GM23338 (cell line): ENCODE data around the gene SYNGR3. TPM values are rescaled to one million over a fixed set of nuclear protein-coding genes. Genes with fewer than 3 reads are reported as not detected.

Experiments used
- ATAC-seq: fragments of 200-7000 bp; cut with Tn5 transposase; 3 replicates; pipeline ENCODE4 v1.9.1; 2020
- DNase-seq: peaks from one replicate; pipeline ENCODE4 v3.0.0-alpha.2; 2015; ENCODE audit warnings: low spot score
- H2AFZ ChIP-seq: fragments of 200-600 bp; sonication (generic); 2 replicates; pipeline ENCODE4 v1.8.0; 2016; ENCODE audit warnings: antibody characterized with exemption, mild to moderate bottlenecking, moderate library complexity
- H3F3A ChIP-seq: fragments of 200-600 bp; sonication (generic); replicated peaks from 2 replicates; pipeline ENCODE4 v1.8.0; 2017; ENCODE audit warnings: antibody characterized with exemption, mixed run types, low read depth
- H3K27ac ChIP-seq: fragments of 200-600 bp; sonication (generic); 2 replicates; pipeline ENCODE4 v1.6.1; 2016; ENCODE audit warnings: low read depth
- H3K27me3 ChIP-seq: fragments of 200-600 bp; sonication (generic); 2 replicates; pipeline ENCODE4 v1.8.0; 2016; ENCODE audit warnings: mild to moderate bottlenecking, mixed run types, moderate library complexity; ENCODE audit not compliant: insufficient read depth
- H3K36me3 ChIP-seq: fragments of 200-600 bp; sonication (generic); 2 replicates; pipeline ENCODE4 v1.8.0; 2016; ENCODE audit warnings: mild to moderate bottlenecking; ENCODE audit not compliant: insufficient read depth
- H3K4me1 ChIP-seq: fragments of 200-600 bp; sonication (generic); 2 replicates; pipeline ENCODE4 v1.8.0; 2016; ENCODE audit warnings: mild to moderate bottlenecking, moderate library complexity; ENCODE audit not compliant: insufficient read depth
- H3K4me2 ChIP-seq: fragments of 200-600 bp; sonication (generic); 2 replicates; pipeline ENCODE4 v1.7.1; 2017; ENCODE audit warnings: mixed run types
- H3K4me3 ChIP-seq: fragments of 200-600 bp; sonication (generic); 2 replicates; pipeline ENCODE4 v1.6.1; 2016; ENCODE audit warnings: mixed run types
- H3K79me2 ChIP-seq: fragments of 200-600 bp; sonication (generic); replicated peaks from 2 replicates; pipeline ENCODE4 v1.8.0; 2017; ENCODE audit warnings: mild to moderate bottlenecking; ENCODE audit not compliant: insufficient read depth
- H3K9me2 ChIP-seq: fragments of 200-600 bp; sonication (generic); 2 replicates; pipeline ENCODE4 v1.8.0; 2017; ENCODE audit not compliant: insufficient read depth
- H4K20me1 ChIP-seq: fragments of 200-600 bp; sonication (generic); replicated peaks from 2 replicates; pipeline ENCODE4 v1.8.0; 2017; ENCODE audit warnings: mild to moderate bottlenecking; ENCODE audit not compliant: insufficient read depth
- H3K27ac Mint-ChIP-seq: 2 replicates; pipeline ENCODE4 v1.8.0; 2020; ENCODE audit warnings: inconsistent platforms, mild to moderate bottlenecking, moderate library complexity, mixed read lengths
- H3K27me3 Mint-ChIP-seq: 3 replicates; pipeline ENCODE4 v1.8.0; 2022; ENCODE audit warnings: low read depth, mild to moderate bottlenecking, moderate library complexity, mixed read lengths, inconsistent platforms; ENCODE audit not compliant: insufficient read depth, poor library complexity
- H3K36me3 Mint-ChIP-seq: 3 replicates; pipeline ENCODE4 v1.8.0; 2021; ENCODE audit warnings: low read depth, mild to moderate bottlenecking, inconsistent platforms, moderate library complexity, mixed read lengths
- H3K4me1 Mint-ChIP-seq: 3 replicates; pipeline ENCODE4 v1.8.0; 2020; ENCODE audit warnings: mild to moderate bottlenecking, inconsistent platforms, mixed read lengths
- H3K4me3 Mint-ChIP-seq: 3 replicates; pipeline ENCODE4 v1.8.0; 2021; ENCODE audit warnings: moderate library complexity, mild to moderate bottlenecking, inconsistent platforms, mixed read lengths
- H3K9me3 Mint-ChIP-seq: 3 replicates; pipeline ENCODE4 v1.8.0; 2020; ENCODE audit warnings: moderate library complexity, mild to moderate bottlenecking, inconsistent platforms, mixed read lengths
- EZH2phosphoT487 ChIP-seq: fragments of 200-600 bp; sonication (generic); IDR thresholded peaks from one replicate; pipeline ENCODE4 v1.8.1; 2018; ENCODE audit warnings: antibody characterized with exemption; ENCODE audit not compliant: unreplicated experiment
- POLR2AphosphoS5 ChIP-seq: IDR thresholded peaks from 2 replicates; pipeline ENCODE4 v1.6.1; 2016; ENCODE audit warnings: antibody characterized with exemption, low read depth
- ZNF114 ChIP-seq: fragments of 250-450 bp; sonication (Bioruptor Pico); IDR thresholded peaks from 2 replicates; pipeline ENCODE4 v1.5.0; 2020; ENCODE audit warnings: mild to moderate bottlenecking, moderate library complexity
- ZNF331 ChIP-seq: fragments of 250-450 bp; sonication (Bioruptor Pico); IDR thresholded peaks from 2 replicates; pipeline ENCODE4 v1.5.0; 2020; ENCODE audit warnings: low read depth, mild to moderate bottlenecking, moderate library complexity
- polyA plus RNA-seq: library from polyadenylated mRNA; unstranded; fragments of >200 nt; fragmentation: Nextera tagmentation; extraction: Ambion mirVana; gene quantifications from 2 replicates; pipeline ENCODE4 v1.2.1, GENCODE V29; 2016
- total RNA-seq: library from RNA; depleted of rRNA; stranded (reverse); fragments of >200 nt; shearing (Covaris generic); gene quantifications from 2 replicates; pipeline ENCODE4 v1.2.3, GENCODE V29; 2014
- TF ChIP-seq, protein P1 (sequence below), 2 experiments: fragments of 200-600 bp in 1 of 2; sonication (generic) in 1 of 2; conservative IDR thresholded peaks; 2 replicates each; pipeline versions ENCODE4 v1.5.1 to v1.6.1; 2016 to 2017; ENCODE audit warnings: antibody characterized with exemption in 2 of 2, low read depth in 2 of 2, mild to moderate bottlenecking in 2 of 2, moderate library complexity in 1 of 2
- TF ChIP-seq, protein P2 (sequence below): fragments of 250-450 bp; sonication (Bioruptor Pico); IDR thresholded peaks from 2 replicates; pipeline ENCODE4 v1.5.0; 2020; ENCODE audit warnings: mild to moderate bottlenecking, moderate library complexity
- TF ChIP-seq, protein P3 (sequence below): IDR thresholded peaks from 2 replicates; pipeline ENCODE4 v1.6.1; 2016; ENCODE audit warnings: antibody characterized with exemption

The SYNGR3 gene
- total and polyA plus RNA-seq, 2 experiments from 2014 or later, result 45.4 to 77.7 TPM

DNA sequence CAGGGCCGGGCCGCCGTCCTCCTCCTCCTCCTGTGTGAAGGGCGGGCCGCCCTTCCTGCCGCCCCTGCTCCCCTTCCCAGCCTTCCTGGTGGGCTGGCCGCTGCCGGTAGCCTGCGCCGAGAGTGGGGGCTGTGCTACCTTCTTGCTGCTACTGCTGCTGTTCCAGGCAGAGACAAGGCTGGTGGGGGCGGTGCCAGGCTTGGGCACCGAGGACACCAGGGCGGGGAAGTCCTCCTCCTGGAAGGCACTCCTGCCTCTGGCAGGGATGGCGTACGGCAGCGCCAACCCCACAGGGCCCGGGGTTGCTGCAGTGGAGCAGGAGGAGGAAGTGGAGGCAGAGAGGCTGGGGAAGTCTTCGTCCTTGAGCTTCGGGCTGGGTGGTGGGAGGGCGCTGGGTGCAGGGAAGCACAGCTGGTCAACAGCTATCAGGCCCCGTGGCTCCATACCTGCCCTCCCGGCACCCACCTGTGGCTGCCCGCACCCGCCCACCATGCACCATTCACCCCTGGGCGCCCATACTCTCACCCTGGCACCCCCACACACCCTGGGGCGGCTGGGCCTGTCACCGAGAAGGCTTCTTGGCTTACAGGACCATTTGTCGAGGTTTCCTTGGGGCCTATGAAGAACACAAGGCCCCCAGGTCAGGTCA is 10.2 kb downstream of the SYNGR3 start:
- Mint-ChIP-seq H3K27me3 (peaks cover 4% of the 10 kb centered on the region), H3K4me3 (no peak overlapping the region), H3K36me3 (peaks cover 31% of the 10 kb centered on the region), H3K9me3 (no peaks in the 10 kb centered on the region), H3K27ac (no peak overlapping the region), H3K4me1 (peaks cover 7% of the 10 kb centered on the region)
- Histone ChIP-seq H3K27me3 (no peaks in the 10 kb centered on the region), H4K20me1 (peaks cover 7% of the 10 kb centered on the region), H3K79me2 (peaks cover 6% of the 10 kb centered on the region; the same call in 1 of the 2 replicates), H3K27ac (no peak overlapping the region), H3K4me1 (peaks cover 8% of the 10 kb centered on the region; the same call in 1 of the 2 replicates), H3K9me2 (no peaks in the 10 kb centered on the region), H3K36me3 (no peaks in the 10 kb centered on the region; the same call in 1 of the 2 replicates), H3K4me2 (no peak overlapping the region), H3K4me3 (no peak overlapping the region), H2AFZ (no peak overlapping the region), H3F3A (peaks cover 24% of the 10 kb centered on the region; the same call in 1 of the 2 replicates)
- TF ChIP-seq, protein P1, sequence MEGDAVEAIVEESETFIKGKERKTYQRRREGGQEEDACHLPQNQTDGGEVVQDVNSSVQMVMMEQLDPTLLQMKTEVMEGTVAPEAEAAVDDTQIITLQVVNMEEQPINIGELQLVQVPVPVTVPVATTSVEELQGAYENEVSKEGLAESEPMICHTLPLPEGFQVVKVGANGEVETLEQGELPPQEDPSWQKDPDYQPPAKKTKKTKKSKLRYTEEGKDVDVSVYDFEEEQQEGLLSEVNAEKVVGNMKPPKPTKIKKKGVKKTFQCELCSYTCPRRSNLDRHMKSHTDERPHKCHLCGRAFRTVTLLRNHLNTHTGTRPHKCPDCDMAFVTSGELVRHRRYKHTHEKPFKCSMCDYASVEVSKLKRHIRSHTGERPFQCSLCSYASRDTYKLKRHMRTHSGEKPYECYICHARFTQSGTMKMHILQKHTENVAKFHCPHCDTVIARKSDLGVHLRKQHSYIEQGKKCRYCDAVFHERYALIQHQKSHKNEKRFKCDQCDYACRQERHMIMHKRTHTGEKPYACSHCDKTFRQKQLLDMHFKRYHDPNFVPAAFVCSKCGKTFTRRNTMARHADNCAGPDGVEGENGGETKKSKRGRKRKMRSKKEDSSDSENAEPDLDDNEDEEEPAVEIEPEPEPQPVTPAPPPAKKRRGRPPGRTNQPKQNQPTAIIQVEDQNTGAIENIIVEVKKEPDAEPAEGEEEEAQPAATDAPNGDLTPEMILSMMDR (conservative IDR thresholded peaks at IDR 0.05; ENCODE audit: low read depth in 2 of 2), result no peak
- no peak for TF ChIP-seq EZH2phosphoT487
- TF ChIP-seq, protein P2, sequence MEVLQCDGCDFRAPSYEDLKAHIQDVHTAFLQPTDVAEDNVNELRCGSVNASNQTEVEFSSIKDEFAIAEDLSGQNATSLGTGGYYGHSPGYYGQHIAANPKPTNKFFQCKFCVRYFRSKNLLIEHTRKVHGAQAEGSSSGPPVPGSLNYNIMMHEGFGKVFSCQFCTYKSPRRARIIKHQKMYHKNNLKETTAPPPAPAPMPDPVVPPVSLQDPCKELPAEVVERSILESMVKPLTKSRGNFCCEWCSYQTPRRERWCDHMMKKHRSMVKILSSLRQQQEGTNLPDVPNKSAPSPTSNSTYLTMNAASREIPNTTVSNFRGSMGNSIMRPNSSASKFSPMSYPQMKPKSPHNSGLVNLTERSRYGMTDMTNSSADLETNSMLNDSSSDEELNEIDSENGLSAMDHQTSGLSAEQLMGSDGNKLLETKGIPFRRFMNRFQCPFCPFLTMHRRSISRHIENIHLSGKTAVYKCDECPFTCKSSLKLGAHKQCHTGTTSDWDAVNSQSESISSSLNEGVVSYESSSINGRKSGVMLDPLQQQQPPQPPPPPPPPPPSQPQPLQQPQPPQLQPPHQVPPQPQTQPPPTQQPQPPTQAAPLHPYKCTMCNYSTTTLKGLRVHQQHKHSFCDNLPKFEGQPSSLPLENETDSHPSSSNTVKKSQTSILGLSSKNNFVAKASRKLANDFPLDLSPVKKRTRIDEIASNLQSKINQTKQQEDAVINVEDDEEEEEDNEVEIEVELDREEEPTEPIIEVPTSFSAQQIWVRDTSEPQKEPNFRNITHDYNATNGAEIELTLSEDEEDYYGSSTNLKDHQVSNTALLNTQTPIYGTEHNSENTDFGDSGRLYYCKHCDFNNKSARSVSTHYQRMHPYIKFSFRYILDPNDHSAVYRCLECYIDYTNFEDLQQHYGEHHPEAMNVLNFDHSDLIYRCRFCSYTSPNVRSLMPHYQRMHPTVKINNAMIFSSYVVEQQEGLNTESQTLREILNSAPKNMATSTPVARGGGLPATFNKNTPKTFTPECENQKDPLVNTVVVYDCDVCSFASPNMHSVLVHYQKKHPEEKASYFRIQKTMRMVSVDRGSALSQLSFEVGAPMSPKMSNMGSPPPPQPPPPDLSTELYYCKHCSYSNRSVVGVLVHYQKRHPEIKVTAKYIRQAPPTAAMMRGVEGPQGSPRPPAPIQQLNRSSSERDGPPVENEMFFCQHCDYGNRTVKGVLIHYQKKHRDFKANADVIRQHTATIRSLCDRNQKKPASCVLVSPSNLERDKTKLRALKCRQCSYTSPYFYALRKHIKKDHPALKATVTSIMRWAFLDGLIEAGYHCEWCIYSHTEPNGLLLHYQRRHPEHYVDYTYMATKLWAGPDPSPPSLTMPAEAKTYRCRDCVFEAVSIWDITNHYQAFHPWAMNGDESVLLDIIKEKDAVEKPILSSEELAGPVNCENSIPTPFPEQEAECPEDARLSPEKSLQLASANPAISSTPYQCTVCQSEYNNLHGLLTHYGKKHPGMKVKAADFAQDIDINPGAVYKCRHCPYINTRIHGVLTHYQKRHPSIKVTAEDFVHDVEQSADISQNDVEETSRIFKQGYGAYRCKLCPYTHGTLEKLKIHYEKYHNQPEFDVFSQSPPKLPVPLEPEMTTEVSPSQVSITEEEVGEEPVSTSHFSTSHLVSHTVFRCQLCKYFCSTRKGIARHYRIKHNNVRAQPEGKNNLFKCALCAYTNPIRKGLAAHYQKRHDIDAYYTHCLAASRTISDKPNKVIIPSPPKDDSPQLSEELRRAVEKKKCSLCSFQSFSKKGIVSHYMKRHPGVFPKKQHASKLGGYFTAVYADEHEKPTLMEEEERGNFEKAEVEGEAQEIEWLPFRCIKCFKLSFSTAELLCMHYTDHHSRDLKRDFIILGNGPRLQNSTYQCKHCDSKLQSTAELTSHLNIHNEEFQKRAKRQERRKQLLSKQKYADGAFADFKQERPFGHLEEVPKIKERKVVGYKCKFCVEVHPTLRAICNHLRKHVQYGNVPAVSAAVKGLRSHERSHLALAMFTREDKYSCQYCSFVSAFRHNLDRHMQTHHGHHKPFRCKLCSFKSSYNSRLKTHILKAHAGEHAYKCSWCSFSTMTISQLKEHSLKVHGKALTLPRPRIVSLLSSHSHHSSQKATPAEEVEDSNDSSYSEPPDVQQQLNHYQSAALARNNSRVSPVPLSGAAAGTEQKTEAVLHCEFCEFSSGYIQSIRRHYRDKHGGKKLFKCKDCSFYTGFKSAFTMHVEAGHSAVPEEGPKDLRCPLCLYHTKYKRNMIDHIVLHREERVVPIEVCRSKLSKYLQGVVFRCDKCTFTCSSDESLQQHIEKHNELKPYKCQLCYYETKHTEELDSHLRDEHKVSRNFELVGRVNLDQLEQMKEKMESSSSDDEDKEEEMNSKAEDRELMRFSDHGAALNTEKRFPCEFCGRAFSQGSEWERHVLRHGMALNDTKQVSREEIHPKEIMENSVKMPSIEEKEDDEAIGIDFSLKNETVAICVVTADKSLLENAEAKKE (CRISPR knock-in tag), result no peak
- TF ChIP-seq, protein P3, sequence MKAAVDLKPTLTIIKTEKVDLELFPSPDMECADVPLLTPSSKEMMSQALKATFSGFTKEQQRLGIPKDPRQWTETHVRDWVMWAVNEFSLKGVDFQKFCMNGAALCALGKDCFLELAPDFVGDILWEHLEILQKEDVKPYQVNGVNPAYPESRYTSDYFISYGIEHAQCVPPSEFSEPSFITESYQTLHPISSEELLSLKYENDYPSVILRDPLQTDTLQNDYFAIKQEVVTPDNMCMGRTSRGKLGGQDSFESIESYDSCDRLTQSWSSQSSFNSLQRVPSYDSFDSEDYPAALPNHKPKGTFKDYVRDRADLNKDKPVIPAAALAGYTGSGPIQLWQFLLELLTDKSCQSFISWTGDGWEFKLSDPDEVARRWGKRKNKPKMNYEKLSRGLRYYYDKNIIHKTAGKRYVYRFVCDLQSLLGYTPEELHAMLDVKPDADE, result no peak
- no peak for TF ChIP-seq ZNF114 (CRISPR knock-in tag)
- no peak for TF ChIP-seq POLR2AphosphoS5
- TF ChIP-seq ZNF331 (CRISPR knock-in tag), result no peak
- ATAC-seq (no peak), DNase-seq (no peak)
